LNCAP (cell line): ENCODE results near the gene MT1M.

Source experiments
- TF ChIP-seq, protein P1 (sequence below): fragments of 450-650 bp; IDR thresholded peaks from 2 replicates; pipeline ENCODE4 v1.5.1; 2017; ENCODE audit warnings: mild to moderate bottlenecking

Gene MT1M

DNA sequence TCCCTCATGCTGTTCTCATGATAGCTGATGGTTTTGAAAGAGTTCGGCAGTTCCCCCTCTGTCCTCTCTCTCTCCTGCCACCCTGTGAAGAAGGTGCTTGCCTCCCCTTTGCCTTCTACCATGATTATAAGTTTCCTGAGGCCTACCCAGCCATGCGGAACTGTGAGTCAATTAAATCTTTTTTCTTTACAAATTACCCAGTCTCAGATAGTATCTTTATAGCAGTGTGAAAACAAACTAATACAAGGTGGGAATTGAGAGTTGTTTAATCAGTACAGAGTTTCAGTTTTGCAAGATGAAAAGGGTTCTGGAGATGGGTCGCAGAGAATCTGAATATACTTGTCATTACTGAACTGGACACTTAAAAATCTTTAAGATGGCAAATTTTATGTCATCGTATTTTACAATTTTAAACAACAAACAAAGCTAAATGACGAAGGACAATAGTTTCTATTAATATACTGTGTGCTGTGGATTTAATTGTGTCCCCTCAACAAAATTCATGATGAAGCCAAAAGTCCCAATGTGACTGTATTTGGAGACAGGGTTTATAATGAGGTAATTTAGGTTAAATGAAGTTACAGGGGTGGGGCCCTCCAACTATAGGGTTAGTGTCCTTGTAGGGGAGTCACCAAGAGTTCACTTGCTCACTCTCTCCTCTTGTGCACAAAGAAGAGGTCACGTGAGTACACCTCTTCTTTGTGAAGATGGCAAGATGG is 38.7 kb upstream of the MT1M start:
- TF ChIP-seq, protein P1, sequence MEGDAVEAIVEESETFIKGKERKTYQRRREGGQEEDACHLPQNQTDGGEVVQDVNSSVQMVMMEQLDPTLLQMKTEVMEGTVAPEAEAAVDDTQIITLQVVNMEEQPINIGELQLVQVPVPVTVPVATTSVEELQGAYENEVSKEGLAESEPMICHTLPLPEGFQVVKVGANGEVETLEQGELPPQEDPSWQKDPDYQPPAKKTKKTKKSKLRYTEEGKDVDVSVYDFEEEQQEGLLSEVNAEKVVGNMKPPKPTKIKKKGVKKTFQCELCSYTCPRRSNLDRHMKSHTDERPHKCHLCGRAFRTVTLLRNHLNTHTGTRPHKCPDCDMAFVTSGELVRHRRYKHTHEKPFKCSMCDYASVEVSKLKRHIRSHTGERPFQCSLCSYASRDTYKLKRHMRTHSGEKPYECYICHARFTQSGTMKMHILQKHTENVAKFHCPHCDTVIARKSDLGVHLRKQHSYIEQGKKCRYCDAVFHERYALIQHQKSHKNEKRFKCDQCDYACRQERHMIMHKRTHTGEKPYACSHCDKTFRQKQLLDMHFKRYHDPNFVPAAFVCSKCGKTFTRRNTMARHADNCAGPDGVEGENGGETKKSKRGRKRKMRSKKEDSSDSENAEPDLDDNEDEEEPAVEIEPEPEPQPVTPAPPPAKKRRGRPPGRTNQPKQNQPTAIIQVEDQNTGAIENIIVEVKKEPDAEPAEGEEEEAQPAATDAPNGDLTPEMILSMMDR = no peak

DNA sequence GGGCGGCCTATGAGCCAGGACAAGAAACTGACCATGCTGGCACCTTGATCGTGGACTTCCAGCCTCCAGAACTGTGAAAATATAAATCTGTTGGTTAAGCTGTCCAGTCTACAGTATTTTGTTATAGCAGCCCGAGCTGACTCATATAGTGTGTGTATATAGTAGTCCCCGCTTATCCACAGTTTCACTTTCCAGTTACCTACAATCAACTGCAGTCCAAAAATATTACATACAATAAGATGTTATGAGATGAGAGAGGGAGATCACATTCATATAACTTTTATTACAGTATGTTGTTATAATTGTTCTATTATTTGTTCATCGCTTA is 38.2 kb upstream of the MT1M start:
- TF ChIP-seq, protein P1 = no peak

DNA sequence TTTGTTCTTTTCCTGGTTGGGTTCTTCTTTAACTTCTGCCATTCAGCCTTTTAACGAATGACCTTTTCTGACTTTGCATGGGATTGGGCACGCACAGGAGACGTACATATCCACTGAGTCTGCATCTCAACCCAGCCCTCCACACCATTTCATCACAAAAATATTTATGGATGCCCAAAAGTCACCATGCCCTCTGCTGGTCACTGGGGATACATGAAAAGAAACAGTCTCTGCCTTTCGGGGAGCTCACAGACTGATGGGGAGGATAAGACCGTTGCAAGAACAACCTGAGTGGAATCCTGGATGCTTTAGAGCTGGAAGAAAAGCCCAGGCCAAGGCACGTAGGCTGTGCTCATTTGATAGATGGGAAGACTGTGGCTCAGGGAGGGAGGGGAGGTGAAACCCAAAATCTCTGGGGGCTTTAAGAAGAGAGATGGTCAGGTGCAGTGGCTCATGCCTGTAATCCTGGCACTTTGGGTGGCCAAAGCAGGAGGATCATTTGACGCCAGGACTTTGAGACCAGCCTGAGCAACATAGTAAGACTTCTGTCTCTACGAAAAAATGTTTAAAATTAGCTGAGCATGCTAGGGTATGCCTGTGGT is 32.0 kb upstream of the MT1M start:
- TF ChIP-seq, protein P1 = peak; percentile 78

DNA sequence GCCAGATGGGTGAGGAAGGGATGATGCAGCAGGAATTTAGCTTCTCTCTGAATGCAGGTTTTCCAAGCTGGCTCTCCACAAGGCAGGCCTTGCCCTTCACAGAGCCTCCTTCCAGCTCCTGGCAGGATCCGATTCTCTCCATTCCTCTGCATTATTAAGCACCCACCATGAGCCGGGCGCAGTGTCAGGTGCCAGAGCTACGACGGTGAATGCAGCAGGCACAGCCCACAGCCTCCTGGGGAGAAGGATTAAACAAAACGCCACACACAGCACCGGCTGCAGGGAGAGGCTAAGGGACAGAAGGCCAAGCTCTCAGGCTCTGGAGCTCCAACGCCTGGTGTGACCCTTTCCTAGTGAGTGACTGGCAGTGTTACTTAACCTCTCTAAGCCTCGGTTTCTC is 31.1 kb upstream of the MT1M start:
- TF ChIP-seq, protein P1 = no peak

DNA sequence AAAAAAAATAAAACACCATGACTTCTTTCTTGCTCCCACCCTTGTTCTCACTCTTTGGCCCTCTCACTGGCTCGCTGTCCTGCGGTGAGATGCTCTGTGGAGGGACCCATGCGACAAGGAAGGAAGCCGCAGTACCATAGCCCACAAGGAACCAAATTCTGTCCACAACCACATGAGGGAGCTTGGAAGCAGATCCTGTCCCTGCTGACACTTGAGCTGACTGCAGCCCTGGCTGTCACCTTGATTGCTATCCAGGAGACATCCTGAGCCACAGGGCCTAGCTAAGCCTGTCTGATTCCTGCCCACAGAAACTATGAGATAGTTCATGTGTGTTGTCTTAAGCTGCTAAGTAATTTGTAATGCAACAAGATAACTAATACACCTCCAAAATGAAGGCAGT is 28.9 kb upstream of the MT1M start:
- TF ChIP-seq, protein P1 = peak; percentile 41; the same call in 1 of the 2 replicates

DNA sequence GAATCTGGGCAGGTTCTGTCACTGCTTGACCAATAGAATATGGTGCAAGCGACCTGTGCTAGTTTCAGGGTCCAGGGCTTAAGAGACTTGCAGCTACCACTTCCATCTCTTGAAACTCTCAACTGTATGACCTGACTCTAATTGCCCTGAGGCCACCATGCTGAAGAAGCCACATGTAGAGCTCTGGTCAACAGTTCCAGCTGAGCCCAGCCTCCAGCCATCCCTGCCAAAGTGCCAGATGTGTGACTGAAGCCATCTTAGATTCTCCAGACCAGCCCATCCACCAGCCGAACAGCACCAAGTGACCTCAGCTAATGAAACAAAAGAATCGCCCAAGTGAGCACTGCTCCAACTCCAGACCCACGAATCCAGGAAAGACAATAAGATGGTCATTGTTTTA is 27.5 kb upstream of the MT1M start:
- TF ChIP-seq, protein P1 = no peak

DNA sequence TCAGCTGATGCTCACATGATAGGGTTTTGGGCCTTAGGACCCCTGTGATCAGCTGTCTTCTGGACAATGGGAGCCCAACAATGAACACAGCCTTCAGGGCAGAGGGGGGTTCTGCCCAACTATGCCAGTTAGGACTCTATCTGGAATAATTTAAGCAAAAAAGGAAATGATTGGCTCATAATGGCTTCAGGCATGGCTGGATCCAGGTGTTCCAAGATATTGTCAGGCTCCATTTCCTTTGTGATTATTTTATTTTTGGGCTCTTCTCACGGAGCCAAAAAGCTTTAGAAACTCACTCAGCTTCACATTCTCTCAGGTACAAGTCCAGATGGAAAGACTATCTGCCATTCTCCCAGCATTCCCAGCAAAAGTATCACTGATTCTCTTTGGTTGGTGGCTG is 27.0 kb upstream of the MT1M start:
- TF ChIP-seq, protein P1 = no peak
